A549 (cell line): Measurements from ENCODE around the gene ANKZF1. TPM values are rescaled to one million over a fixed set of nuclear protein-coding genes. Genes with fewer than 3 reads are reported as not detected.

Experiments
- ATAC-seq, 2 experiments: fragments of 200-7000 bp in 1 of 2; fragments of >200 bp in 1 of 2; cut with Nextera tagmentation in 1 of 2; cut with Tn5 transposase in 1 of 2; 3 replicates each; pipeline versions ENCODE4 v1.8.0 to v1.9.1; 2018 to 2020; ENCODE audit warnings: mild to moderate bottlenecking in 1 of 2, moderate library complexity in 1 of 2
- CTCF ChIA-PET: fragments of 300-600 bp; sonication (Branson Sonifier 250); formaldehyde crosslinking; extraction: SDS; loops from one replicate; lab custom pipeline; 2021; ENCODE audit warnings: antibody characterized with exemption, inconsistent platforms; lab: Yijun Ruan, JAX
- POLR2A ChIA-PET: fragments of 350-600 bp; formaldehyde crosslinking; extraction: SDS; loops from one replicate; lab custom pipeline; 2021; ENCODE audit warnings: antibody characterized with exemption, inconsistent platforms; lab: Yijun Ruan, JAX
- DNase-seq, 2 experiments: peaks; one replicate each; pipeline versions ENCODE4 v3.0.0 to v3.0.0-alpha.2; 2011 to 2016; ENCODE audit warnings: low read depth in 1 of 2, low spot score in 1 of 2
- FAIRE-seq: peaks from 2 replicates; lab custom pipeline; 2011; peaks lifted over from hg19 to GRCh38; lab: Jason Lieb, UNC
- H3K27ac ChIP-seq, 2 experiments: fragments of >200 bp; sonication (Bioruptor Twin); formaldehyde crosslinking; 3 replicates each; pipeline ENCODE4 v1.5.1; 2016 to 2017
- H3K4me1 ChIP-seq: fragments of >200 bp; sonication (Bioruptor Twin); formaldehyde crosslinking; 3 replicates; pipeline ENCODE4 v1.6.1; 2016
- H3K4me2 ChIP-seq: fragments of >200 bp; sonication (Bioruptor Twin); formaldehyde crosslinking; 3 replicates; pipeline ENCODE4 v1.6.1; 2016
- H3K4me3 ChIP-seq: fragments of >200 bp; sonication (Bioruptor Twin); formaldehyde crosslinking; 3 replicates; pipeline ENCODE4 v1.5.1; 2016
- H3K9me3 ChIP-seq: fragments of >200 bp; sonication (Bioruptor Twin); formaldehyde crosslinking; 3 replicates; pipeline ENCODE4 v1.6.1; 2016
- CBX2 ChIP-seq: fragments of 200-600 bp; sonication (generic); IDR thresholded peaks from 2 replicates; pipeline ENCODE4 v1.6.1; 2016; ENCODE audit warnings: low read depth, mild to moderate bottlenecking, borderline replicate concordance
- CEBPB ChIP-seq, 2 experiments: fragments of >200 bp in 1 of 2; sonication (Bioruptor Twin) in 1 of 2; formaldehyde crosslinking in 1 of 2; IDR thresholded peaks; 2 replicates each; pipeline ENCODE4 v1.6.1; 2012 to 2016
- CHD2 ChIP-seq: fragments of 150-350 bp; IDR thresholded peaks from 2 replicates; pipeline ENCODE4 v1.6.1; 2014; ENCODE audit warnings: low read length; ENCODE audit not compliant: partially characterized antibody
- CHD4 ChIP-seq: fragments of 200-600 bp; sonication (generic); IDR thresholded peaks from 2 replicates; pipeline ENCODE4 v1.6.1; 2016; ENCODE audit warnings: antibody characterized with exemption, mild to moderate bottlenecking, borderline replicate concordance
- FOSB ChIP-seq: fragments of 250-450 bp; sonication (Bioruptor Pico); IDR thresholded peaks from 2 replicates; pipeline ENCODE4 v1.5.0; 2020; ENCODE audit warnings: mild to moderate bottlenecking, moderate library complexity
- FOSL2 ChIP-seq, 2 experiments: fragments of 450-650 bp in 1 of 2; fragments of >200 bp in 1 of 2; sonication (Bioruptor Twin) in 1 of 2; formaldehyde crosslinking; IDR thresholded peaks; 2 replicates each; pipeline versions ENCODE4 v1.5.0 to v1.6.1; 2016 to 2020; ENCODE audit warnings: mild to moderate bottlenecking in 1 of 2, moderate library complexity in 1 of 2
- HDAC2 ChIP-seq: fragments of 200-600 bp; sonication (generic); IDR thresholded peaks from 2 replicates; pipeline ENCODE4 v1.6.1; 2016
- HEYL ChIP-seq: fragments of 250-450 bp; sonication (Bioruptor Pico); IDR thresholded peaks from 2 replicates; pipeline ENCODE4 v1.8.0; 2021; ENCODE audit warnings: mild to moderate bottlenecking, moderate library complexity
- HOXB5 ChIP-seq: fragments of 250-450 bp; sonication (Bioruptor Pico); IDR thresholded peaks from 2 replicates; pipeline ENCODE4 v1.5.0; 2020; ENCODE audit warnings: mild to moderate bottlenecking, moderate library complexity
- KDM1A ChIP-seq: fragments of 200-600 bp; sonication (generic); IDR thresholded peaks from 2 replicates; pipeline ENCODE4 v1.6.1; 2016; ENCODE audit warnings: low read depth, mild to moderate bottlenecking
- MAFK ChIP-seq: fragments of 450-650 bp; IDR thresholded peaks from 2 replicates; pipeline ENCODE4 v1.6.1; 2014; ENCODE audit not compliant: partially characterized antibody
- MAZ ChIP-seq: fragments of 150-350 bp; IDR thresholded peaks from 2 replicates; pipeline ENCODE4 v1.6.1; 2014; ENCODE audit warnings: antibody characterized with exemption, low read depth, low read length, borderline replicate concordance
- MYC ChIP-seq: IDR thresholded peaks from 2 replicates; pipeline ENCODE4 v1.6.1; 2012; ENCODE audit warnings: mild to moderate bottlenecking, inconsistent platforms, low read length, improper control_type of control experiment, borderline replicate concordance
- NPAS2 ChIP-seq: fragments of 250-450 bp; sonication (Bioruptor Pico); IDR thresholded peaks from 2 replicates; pipeline ENCODE4 v1.8.0; 2022; ENCODE audit warnings: mild to moderate bottlenecking, moderate library complexity, borderline replicate concordance
- NR3C1 ChIP-seq: fragments of >200 bp; sonication (Bioruptor Twin); formaldehyde crosslinking; IDR thresholded peaks from 3 replicates; pipeline ENCODE4 v1.6.1; 2017
- PHF8 ChIP-seq: fragments of 200-600 bp; sonication (generic); IDR thresholded peaks from 2 replicates; pipeline ENCODE4 v1.6.1; 2016; ENCODE audit warnings: low read depth, mild to moderate bottlenecking, antibody characterized with exemption, moderate library complexity, borderline replicate concordance
- POLR2A ChIP-seq: IDR thresholded peaks from 2 replicates; pipeline ENCODE4 v1.6.1; 2012; ENCODE audit warnings: mild to moderate bottlenecking, low read length
- RNF2 ChIP-seq: fragments of 200-600 bp; sonication (generic); IDR thresholded peaks from 2 replicates; pipeline ENCODE4 v1.6.1; 2016; ENCODE audit warnings: low read depth, mild to moderate bottlenecking, antibody characterized with exemption, moderate library complexity, borderline replicate concordance
- SMC3 ChIP-seq: fragments of >200 bp; sonication (Bioruptor Twin); formaldehyde crosslinking; IDR thresholded peaks from 3 replicates; pipeline ENCODE4 v1.6.1; 2018; ENCODE audit warnings: inconsistent platforms
- SREBF2 ChIP-seq: fragments of 450-650 bp; IDR thresholded peaks from 2 replicates; pipeline ENCODE4 v1.6.1; 2014; ENCODE audit warnings: mild to moderate bottlenecking, moderate library complexity
- TP53 ChIP-seq: fragments of 250-450 bp; sonication (Bioruptor Pico); IDR thresholded peaks from 2 replicates; pipeline ENCODE4 v1.5.0; 2021; ENCODE audit warnings: mild to moderate bottlenecking, moderate library complexity
- ZC3H11A ChIP-seq: fragments of 450-650 bp; IDR thresholded peaks from 2 replicates; pipeline ENCODE4 v1.6.1; 2014; ENCODE audit warnings: antibody characterized with exemption, mild to moderate bottlenecking
- WGBS: methylation state at CpG from one replicate; pipeline ENCODE4 v1.1.6; 2017; ENCODE audit errors: missing lambda C conversion rate; 5-methylcytosine and 5-hydroxymethylcytosine counted together
- polyA plus RNA-seq, 4 experiments: library from polyadenylated mRNA; depleted of rRNA in 3 of 4; stranded (reverse); fragments of >200 nt; fragmentation: RNase III in 1 of 4; extraction: RNeasy Plus Mini Kit Qiagen cat#74134 plus additional on column Dnase treatment in 1 of 4; gene quantifications; 2 replicates in 3 of 4; 3 replicates in 1 of 4; pipeline ENCODE4 v1.2.3, GENCODE V29; 2011 to 2017
- TF ChIP-seq, protein P1 (sequence below): IDR thresholded peaks from 2 replicates; pipeline ENCODE4 v1.6.1; 2012
- TF ChIP-seq, protein P2 (sequence below): fragments of 450-650 bp; IDR thresholded peaks from 2 replicates; pipeline ENCODE4 v1.6.1; 2014; ENCODE audit warnings: antibody characterized with exemption
- TF ChIP-seq, protein P3 (sequence below): fragments of 150-350 bp; IDR thresholded peaks from 2 replicates; pipeline ENCODE4 v1.6.1; 2014; ENCODE audit warnings: low read depth, mild to moderate bottlenecking, low read length
- TF ChIP-seq, protein P4 (sequence below): fragments of 200-600 bp; sonication (generic); IDR thresholded peaks from 2 replicates; pipeline ENCODE4 v1.6.1; 2016; ENCODE audit warnings: antibody characterized with exemption, mild to moderate bottlenecking, moderate library complexity
- TF ChIP-seq, protein P5 (sequence below): fragments of >200 bp; sonication (Bioruptor Twin); formaldehyde crosslinking; IDR thresholded peaks from 2 replicates; pipeline ENCODE4 v1.6.1; 2016
- TF ChIP-seq, protein P6 (sequence below): IDR thresholded peaks from 2 replicates; pipeline ENCODE4 v1.6.1; 2012
- TF ChIP-seq, protein P7 (sequence below): fragments of >200 bp; sonication (Bioruptor Twin); formaldehyde crosslinking; IDR thresholded peaks from 3 replicates; pipeline ENCODE4 v1.6.1; 2016

The ANKZF1 gene
- polyA plus RNA-seq, 2 of the 4 experiments (the other 2 are of a cell fraction), result 23.2 to 30.3 TPM

DNA sequence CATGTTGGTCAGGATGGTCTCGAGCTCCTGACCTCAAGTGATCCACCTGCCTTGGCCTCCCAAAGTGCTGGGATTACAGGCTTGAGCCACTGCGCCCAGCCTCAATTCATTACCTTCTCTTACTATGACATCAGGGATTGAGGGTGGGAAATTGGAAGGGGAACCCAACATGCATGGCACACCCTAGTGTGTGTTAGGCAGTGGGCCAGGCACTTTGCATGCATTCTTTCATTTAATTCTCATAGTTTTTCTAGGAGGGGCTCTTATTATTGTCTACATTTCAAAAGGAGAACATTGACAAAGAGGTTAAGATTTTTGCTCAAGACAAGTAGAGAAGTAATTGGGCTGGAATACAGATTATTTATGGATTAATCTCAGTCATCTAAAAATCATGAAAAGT is 38.7 kb downstream of the ANKZF1 start:
- Histone ChIP-seq H3K27ac (0 out of 6 replicates have a peak overlapping the region, but pooled peaks of 1 of the 2 experiments have one; percentile 13), H3K4me1 (peaks cover 33% of the 10 kb centered on the region), H3K4me3 (no peak overlapping the region), H3K9me3 (no peaks in the 10 kb centered on the region), H3K4me2 (no peak overlapping the region)
- ATAC-seq, result no peak
- TF ChIP-seq, protein P1, sequence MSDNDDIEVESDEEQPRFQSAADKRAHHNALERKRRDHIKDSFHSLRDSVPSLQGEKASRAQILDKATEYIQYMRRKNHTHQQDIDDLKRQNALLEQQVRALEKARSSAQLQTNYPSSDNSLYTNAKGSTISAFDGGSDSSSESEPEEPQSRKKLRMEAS, result no peak
- no peak for TF ChIP-seq FOSL2 (IDR thresholded peaks at IDR 0.05)
- TF ChIP-seq FOSL2 (CRISPR knock-in tag; IDR thresholded peaks at IDR 0.05), result no peak
- TF ChIP-seq SREBF2, result no peak
- TF ChIP-seq HOXB5 (CRISPR knock-in tag), result no peak
- no peak for TF ChIP-seq HEYL (CRISPR knock-in tag)
- TF ChIP-seq KDM1A, result no peak
- TF ChIP-seq TP53 (CRISPR knock-in tag), result no peak
- TF ChIP-seq MAFK, result no peak
- TF ChIP-seq MYC, result no peak
- TF ChIP-seq POLR2A, result no peak
- TF ChIP-seq, protein P2, sequence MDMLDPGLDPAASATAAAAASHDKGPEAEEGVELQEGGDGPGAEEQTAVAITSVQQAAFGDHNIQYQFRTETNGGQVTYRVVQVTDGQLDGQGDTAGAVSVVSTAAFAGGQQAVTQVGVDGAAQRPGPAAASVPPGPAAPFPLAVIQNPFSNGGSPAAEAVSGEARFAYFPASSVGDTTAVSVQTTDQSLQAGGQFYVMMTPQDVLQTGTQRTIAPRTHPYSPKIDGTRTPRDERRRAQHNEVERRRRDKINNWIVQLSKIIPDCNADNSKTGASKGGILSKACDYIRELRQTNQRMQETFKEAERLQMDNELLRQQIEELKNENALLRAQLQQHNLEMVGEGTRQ, result no peak
- TF ChIP-seq, protein P3, sequence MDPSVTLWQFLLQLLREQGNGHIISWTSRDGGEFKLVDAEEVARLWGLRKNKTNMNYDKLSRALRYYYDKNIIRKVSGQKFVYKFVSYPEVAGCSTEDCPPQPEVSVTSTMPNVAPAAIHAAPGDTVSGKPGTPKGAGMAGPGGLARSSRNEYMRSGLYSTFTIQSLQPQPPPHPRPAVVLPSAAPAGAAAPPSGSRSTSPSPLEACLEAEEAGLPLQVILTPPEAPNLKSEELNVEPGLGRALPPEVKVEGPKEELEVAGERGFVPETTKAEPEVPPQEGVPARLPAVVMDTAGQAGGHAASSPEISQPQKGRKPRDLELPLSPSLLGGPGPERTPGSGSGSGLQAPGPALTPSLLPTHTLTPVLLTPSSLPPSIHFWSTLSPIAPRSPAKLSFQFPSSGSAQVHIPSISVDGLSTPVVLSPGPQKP, result no peak
- TF ChIP-seq CEBPB (IDR thresholded peaks at IDR 0.05), result no peak
- no peak for TF ChIP-seq FOSB (CRISPR knock-in tag)
- no peak for FAIRE-seq
- POLR2A ChIA-PET, result no interaction called here
- WGBS, result 89% methylated on average over 2 of the region's 2 CpGs
- DNase-seq, result no peak
- CTCF ChIA-PET, result interaction anchor here (1.4 to 4.6 kb wide), 3 partner anchors 14 to 27 kb away, joined by 3 to 24 read pairs (median 18); partner anchors contain the start of genes TUBA4A and TUBA4B

DNA sequence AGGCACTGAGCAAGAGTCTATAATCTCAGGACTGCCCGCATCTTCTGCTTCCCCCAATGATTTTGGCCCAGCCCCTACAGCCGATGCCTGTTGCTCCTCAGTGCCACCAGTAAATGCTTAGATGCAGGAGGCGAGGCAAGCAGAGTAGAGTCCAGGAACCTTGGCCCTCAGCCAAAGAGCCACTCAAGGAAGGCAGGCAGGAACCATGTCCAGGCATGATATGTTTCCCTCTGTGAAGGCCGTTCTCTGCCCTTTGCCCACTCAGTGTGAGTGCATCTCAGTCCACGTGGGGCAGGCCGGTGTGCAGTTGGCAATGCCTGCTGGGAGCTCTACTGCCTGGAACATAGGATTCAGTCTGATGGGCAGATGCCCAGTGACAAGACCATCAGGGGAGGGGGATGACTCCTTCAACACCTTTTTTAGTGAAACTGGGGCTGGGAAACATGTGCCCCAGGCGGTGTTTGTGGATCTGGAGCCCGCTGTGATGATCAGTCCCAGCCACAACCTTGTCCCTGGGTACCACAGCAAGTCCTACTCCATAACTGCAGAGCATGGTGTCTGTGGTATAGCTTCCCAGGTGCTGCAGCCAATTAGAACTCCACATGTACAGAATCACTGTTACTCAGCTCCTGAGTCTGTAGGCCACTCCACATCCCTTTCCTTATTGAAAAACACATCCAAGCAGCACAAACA is 39.9 kb downstream of the ANKZF1 start:
- 81% methylated on average over 8 of the region's 8 CpGs for WGBS
- TF ChIP-seq MAZ (no peak), NR3C1 (no peak), CBX2 (no peak), KDM1A (no peak), ZC3H11A (no peak), HEYL (CRISPR knock-in tag) (no peak), SMC3 (no peak), PHF8 (no peak), HDAC2 (no peak), CHD4 (no peak), CHD2 (no peak), NPAS2 (CRISPR knock-in tag) (no peak), RNF2 (no peak)
- TF ChIP-seq, protein P4, sequence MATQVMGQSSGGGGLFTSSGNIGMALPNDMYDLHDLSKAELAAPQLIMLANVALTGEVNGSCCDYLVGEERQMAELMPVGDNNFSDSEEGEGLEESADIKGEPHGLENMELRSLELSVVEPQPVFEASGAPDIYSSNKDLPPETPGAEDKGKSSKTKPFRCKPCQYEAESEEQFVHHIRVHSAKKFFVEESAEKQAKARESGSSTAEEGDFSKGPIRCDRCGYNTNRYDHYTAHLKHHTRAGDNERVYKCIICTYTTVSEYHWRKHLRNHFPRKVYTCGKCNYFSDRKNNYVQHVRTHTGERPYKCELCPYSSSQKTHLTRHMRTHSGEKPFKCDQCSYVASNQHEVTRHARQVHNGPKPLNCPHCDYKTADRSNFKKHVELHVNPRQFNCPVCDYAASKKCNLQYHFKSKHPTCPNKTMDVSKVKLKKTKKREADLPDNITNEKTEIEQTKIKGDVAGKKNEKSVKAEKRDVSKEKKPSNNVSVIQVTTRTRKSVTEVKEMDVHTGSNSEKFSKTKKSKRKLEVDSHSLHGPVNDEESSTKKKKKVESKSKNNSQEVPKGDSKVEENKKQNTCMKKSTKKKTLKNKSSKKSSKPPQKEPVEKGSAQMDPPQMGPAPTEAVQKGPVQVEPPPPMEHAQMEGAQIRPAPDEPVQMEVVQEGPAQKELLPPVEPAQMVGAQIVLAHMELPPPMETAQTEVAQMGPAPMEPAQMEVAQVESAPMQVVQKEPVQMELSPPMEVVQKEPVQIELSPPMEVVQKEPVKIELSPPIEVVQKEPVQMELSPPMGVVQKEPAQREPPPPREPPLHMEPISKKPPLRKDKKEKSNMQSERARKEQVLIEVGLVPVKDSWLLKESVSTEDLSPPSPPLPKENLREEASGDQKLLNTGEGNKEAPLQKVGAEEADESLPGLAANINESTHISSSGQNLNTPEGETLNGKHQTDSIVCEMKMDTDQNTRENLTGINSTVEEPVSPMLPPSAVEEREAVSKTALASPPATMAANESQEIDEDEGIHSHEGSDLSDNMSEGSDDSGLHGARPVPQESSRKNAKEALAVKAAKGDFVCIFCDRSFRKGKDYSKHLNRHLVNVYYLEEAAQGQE, result no peak
- TF ChIP-seq, protein P5, sequence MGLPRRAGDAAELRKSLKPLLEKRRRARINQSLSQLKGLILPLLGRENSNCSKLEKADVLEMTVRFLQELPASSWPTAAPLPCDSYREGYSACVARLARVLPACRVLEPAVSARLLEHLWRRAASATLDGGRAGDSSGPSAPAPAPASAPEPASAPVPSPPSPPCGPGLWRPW, result no peak
- TF ChIP-seq, protein P6, sequence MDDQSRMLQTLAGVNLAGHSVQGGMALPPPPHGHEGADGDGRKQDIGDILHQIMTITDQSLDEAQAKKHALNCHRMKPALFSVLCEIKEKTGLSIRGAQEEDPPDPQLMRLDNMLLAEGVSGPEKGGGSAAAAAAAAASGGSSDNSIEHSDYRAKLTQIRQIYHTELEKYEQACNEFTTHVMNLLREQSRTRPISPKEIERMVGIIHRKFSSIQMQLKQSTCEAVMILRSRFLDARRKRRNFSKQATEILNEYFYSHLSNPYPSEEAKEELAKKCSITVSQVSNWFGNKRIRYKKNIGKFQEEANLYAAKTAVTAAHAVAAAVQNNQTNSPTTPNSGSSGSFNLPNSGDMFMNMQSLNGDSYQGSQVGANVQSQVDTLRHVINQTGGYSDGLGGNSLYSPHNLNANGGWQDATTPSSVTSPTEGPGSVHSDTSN, result no peak
- TF ChIP-seq, protein P7, sequence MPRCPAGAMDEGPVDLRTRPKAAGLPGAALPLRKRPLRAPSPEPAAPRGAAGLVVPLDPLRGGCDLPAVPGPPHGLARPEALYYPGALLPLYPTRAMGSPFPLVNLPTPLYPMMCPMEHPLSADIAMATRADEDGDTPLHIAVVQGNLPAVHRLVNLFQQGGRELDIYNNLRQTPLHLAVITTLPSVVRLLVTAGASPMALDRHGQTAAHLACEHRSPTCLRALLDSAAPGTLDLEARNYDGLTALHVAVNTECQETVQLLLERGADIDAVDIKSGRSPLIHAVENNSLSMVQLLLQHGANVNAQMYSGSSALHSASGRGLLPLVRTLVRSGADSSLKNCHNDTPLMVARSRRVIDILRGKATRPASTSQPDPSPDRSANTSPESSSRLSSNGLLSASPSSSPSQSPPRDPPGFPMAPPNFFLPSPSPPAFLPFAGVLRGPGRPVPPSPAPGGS, result no peak

More for the DNA sequence above, 39.9 kb downstream of the ANKZF1 start:
- no peak for DNase-seq
- CTCF ChIA-PET, result interaction anchor here (0.7 to 4.6 kb wide), 9 partner anchors 9 to 978 kb away, joined by 3 to 24 read pairs (median 3); partner anchors contain the start of genes TUBA4A and TUBA4B
- POLR2A ChIA-PET, result no interaction called here
- Histone ChIP-seq H3K27ac (peak overlapping the region; percentile 29 to 96; a peak in 5 of 6 replicates), H3K4me2 (peak overlapping the region; percentile 33), H3K9me3 (no peaks in the 10 kb centered on the region), H3K4me3 (no peak overlapping the region), H3K4me1 (peaks cover 46% of the 10 kb centered on the region)
- FAIRE-seq, result no peak
- no peak for ATAC-seq
